ENCODE measurements around the gene JPH4. TPM values are rescaled to one million over a fixed set of nuclear protein-coding genes. Genes with fewer than 3 reads are reported as not detected.
A peak's percentile ranks its signal among the peaks of the same experiment; 100 is the strongest.

JPH4 gene
- total RNA-seq, 1 experiment from 2014 or later: 50.1 TPM

GRCh38 chr14:23550812-23551265, 27.8 kb downstream of the JPH4 start:
- peak; percentile 30; the same call in 1 of the 2 replicates for TF ChIP-seq FOXP1 (CRISPR knock-in tag; IDR thresholded peaks at IDR 0.05; ENCODE audit: borderline replicate concordance)
- TF ChIP-seq TP53 (CRISPR knock-in tag; IDR thresholded peaks at IDR 0.05): peak; percentile 79; the same call in 1 of the 2 replicates
- TF ChIP-seq ARID4B (CRISPR knock-in tag; IDR thresholded peaks at IDR 0.05; ENCODE audit: borderline replicate concordance): 0 out of 2 replicates have a peak, but pooled peaks have one; percentile 17
- TF ChIP-seq, protein P1, sequence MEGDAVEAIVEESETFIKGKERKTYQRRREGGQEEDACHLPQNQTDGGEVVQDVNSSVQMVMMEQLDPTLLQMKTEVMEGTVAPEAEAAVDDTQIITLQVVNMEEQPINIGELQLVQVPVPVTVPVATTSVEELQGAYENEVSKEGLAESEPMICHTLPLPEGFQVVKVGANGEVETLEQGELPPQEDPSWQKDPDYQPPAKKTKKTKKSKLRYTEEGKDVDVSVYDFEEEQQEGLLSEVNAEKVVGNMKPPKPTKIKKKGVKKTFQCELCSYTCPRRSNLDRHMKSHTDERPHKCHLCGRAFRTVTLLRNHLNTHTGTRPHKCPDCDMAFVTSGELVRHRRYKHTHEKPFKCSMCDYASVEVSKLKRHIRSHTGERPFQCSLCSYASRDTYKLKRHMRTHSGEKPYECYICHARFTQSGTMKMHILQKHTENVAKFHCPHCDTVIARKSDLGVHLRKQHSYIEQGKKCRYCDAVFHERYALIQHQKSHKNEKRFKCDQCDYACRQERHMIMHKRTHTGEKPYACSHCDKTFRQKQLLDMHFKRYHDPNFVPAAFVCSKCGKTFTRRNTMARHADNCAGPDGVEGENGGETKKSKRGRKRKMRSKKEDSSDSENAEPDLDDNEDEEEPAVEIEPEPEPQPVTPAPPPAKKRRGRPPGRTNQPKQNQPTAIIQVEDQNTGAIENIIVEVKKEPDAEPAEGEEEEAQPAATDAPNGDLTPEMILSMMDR (IDR thresholded peaks at IDR 0.05): no peak
- 0 out of 2 replicates have a peak, but pooled peaks have one; percentile 23 for TF ChIP-seq FOXK1 (CRISPR knock-in tag; IDR thresholded peaks at IDR 0.05)
- 0 out of 2 replicates have a peak, but pooled peaks have one; percentile 11 for TF ChIP-seq MYBL2 (CRISPR knock-in tag; IDR thresholded peaks at IDR 0.05)
- no peak for TF ChIP-seq USF2 (CRISPR knock-in tag; IDR thresholded peaks at IDR 0.05)
- TF ChIP-seq, protein P2, sequence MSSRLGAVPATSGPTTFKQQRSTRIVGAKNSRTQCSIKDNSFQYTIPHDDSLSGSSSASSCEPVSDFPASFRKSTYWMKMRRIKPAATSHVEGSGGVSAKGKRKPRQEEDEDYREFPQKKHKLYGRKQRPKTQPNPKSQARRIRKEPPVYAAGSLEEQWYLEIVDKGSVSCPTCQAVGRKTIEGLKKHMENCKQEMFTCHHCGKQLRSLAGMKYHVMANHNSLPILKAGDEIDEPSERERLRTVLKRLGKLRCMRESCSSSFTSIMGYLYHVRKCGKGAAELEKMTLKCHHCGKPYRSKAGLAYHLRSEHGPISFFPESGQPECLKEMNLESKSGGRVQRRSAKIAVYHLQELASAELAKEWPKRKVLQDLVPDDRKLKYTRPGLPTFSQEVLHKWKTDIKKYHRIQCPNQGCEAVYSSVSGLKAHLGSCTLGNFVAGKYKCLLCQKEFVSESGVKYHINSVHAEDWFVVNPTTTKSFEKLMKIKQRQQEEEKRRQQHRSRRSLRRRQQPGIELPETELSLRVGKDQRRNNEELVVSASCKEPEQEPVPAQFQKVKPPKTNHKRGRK (CRISPR knock-in tag; IDR thresholded peaks at IDR 0.05; ENCODE audit: borderline replicate concordance): no peak
- TF ChIP-seq ZNF281 (CRISPR knock-in tag; IDR thresholded peaks at IDR 0.05): 0 out of 2 replicates have a peak, but pooled peaks have one; percentile 29
- 0 out of 2 replicates have a peak, but pooled peaks have one; percentile 54 for TF ChIP-seq ZNF232 (CRISPR knock-in tag; IDR thresholded peaks at IDR 0.05)
- peak; percentile 68; the same call in 1 of the 2 replicates for TF ChIP-seq NR3C1 (CRISPR knock-in tag; conservative IDR thresholded peaks at IDR 0.05; ENCODE audit: low read depth)
- TF ChIP-seq ZBTB21 (CRISPR knock-in tag; IDR thresholded peaks at IDR 0.05; ENCODE audit: borderline replicate concordance): 0 out of 2 replicates have a peak, but pooled peaks have one; percentile 22
- CTCF ChIA-PET: interaction anchor here (0.6 to 3.9 kb wide), 7 partner anchors 9 to 81 kb away, joined by 3 to 30 read pairs (median 3); no protein-coding TSS in a partner anchor
- no peak overlapping the region for H3K4me3 Mint-ChIP-seq
- H3K36me3 Mint-ChIP-seq: no peaks in the 10 kb centered on the region
- no peaks in the 10 kb centered on the region for H3K27me3 Mint-ChIP-seq (ENCODE audit: low read depth)
- POLR2A ChIA-PET: interaction anchor here (1.1 to 7.8 kb wide), 3 partner anchors 8 to 13 kb away, joined by 3 to 100 read pairs (median 3); no protein-coding TSS in a partner anchor
- no peak overlapping the region for H3K27ac Mint-ChIP-seq
- DNase-seq (ENCODE audit: low spot score): peak; percentile 59
- ATAC-seq: peak; percentile 5
- H3K9me3 Mint-ChIP-seq: no peaks in the 10 kb centered on the region
- peaks cover 9% of the 10 kb centered on the region for H3K4me1 Mint-ChIP-seq

Measured in WTC11 (cell line).